K562 (cell line): ENCODE measurements around the gene PHAX. TPM values are rescaled to one million over a fixed set of nuclear protein-coding genes. Genes with fewer than 3 reads are reported as not detected.

Experiments
- ATAC-seq: fragments of 200-7000 bp; cut with Tn5 transposase; 3 replicates; pipeline ENCODE4 v1.9.1; 2020; ENCODE audit warnings: moderate library complexity
- BruUV-seq: library from RNA; stranded (reverse); fragments of 400-500 nt; replicated peaks from 2 replicates; lab custom pipeline; 2021; lab: Mats Ljungman, UMichigan
- CTCF ChIA-PET: fragments of 300-600 bp; formaldehyde crosslinking; extraction: SDS; loops from one replicate; lab custom pipeline; 2021; ENCODE audit warnings: low intra/inter-chr PET ratio; lab: Yijun Ruan, JAX
- POLR2A ChIA-PET: fragments of 300-600, 350-650 bp; sonication (Branson Sonifier 250); formaldehyde crosslinking; extraction: SDS; loops from one replicate; lab custom pipeline; 2021; ENCODE audit warnings: antibody characterized with exemption, inconsistent platforms; lab: Yijun Ruan, JAX
- DNase-seq, 4 experiments: peaks; one replicate each; pipeline versions ENCODE4 v3.0.0 to v3.0.0-alpha.2; 2011 to 2018; ENCODE audit warnings: low spot score in 3 of 4, mixed read lengths in 3 of 4; ENCODE audit errors: extremely low read depth in 1 of 4
- FAIRE-seq: peaks from 2 replicates; lab custom pipeline; 2011; peaks lifted over from hg19 to GRCh38; lab: Jason Lieb, UNC
- H2AFZ ChIP-seq: 2 replicates; pipeline ENCODE4 v1.6.0; 2011; ENCODE audit warnings: low read depth, low read length, control low read depth, inconsistent platforms
- H3K27ac ChIP-seq: fragments of 200-600 bp; 3 replicates; pipeline ENCODE4 v1.8.0; 2011; ENCODE audit warnings: low read depth, mild to moderate bottlenecking, control low read depth, inconsistent platforms, low read length, moderate library complexity, mixed read lengths; ENCODE audit errors: extremely low read depth
- H3K27me3 ChIP-seq, 2 experiments: fragments of 300-600 bp in 1 of 2; 2 replicates in 1 of 2; 3 replicates in 1 of 2; pipeline versions ENCODE4 v1.6.0 to v1.8.0; 2011; ENCODE audit warnings: inconsistent platforms in 2 of 2, low read length in 2 of 2, mild to moderate bottlenecking in 1 of 2, mixed read lengths in 1 of 2, moderate library complexity in 1 of 2; ENCODE audit not compliant: control insufficient read depth in 2 of 2, insufficient read depth in 2 of 2
- H3K36me3 ChIP-seq: fragments of 300-600 bp; 3 replicates; pipeline ENCODE4 v1.8.0; 2011; ENCODE audit warnings: mild to moderate bottlenecking, low read length, inconsistent platforms; ENCODE audit not compliant: control insufficient read depth, insufficient read depth
- H3K4me1 ChIP-seq, 2 experiments: fragments of 200-600 bp in 1 of 2; replicated peaks in 1 of 2; 2 replicates in 1 of 2; 3 replicates in 1 of 2; pipeline versions ENCODE4 v1.5.1 to v1.8.0; 2011; ENCODE audit warnings: inconsistent platforms in 2 of 2, low read length in 2 of 2, mild to moderate bottlenecking in 1 of 2, mixed read lengths in 1 of 2, moderate library complexity in 1 of 2; ENCODE audit not compliant: control insufficient read depth in 2 of 2, insufficient read depth in 2 of 2
- H3K4me2 ChIP-seq: 2 replicates; pipeline ENCODE4 v1.6.1; 2011; ENCODE audit warnings: low read length, control low read depth, inconsistent platforms, mixed read lengths; ENCODE audit not compliant: insufficient read depth
- H3K4me3 ChIP-seq: fragments of 200-600 bp; sonication (generic), shearing (Covaris generic); 2 replicates; pipeline ENCODE4 v1.5.1; 2016; ENCODE audit warnings: control low read depth, inconsistent platforms
- H3K79me2 ChIP-seq: fragments of 200-600 bp; 3 replicates; pipeline ENCODE4 v1.8.0; 2011; ENCODE audit warnings: low read length, inconsistent platforms; ENCODE audit not compliant: control insufficient read depth, insufficient read depth
- H3K9ac ChIP-seq, 2 experiments: 2 replicates each; pipeline versions ENCODE4 v1.6.0 to v1.6.1; 2011; ENCODE audit warnings: low read depth in 2 of 2, low read length in 2 of 2, control low read depth in 1 of 2, inconsistent platforms in 1 of 2, mild to moderate bottlenecking in 1 of 2, mixed read lengths in 1 of 2; ENCODE audit not compliant: insufficient read depth in 1 of 2
- H3K9me1 ChIP-seq: one replicate; pipeline ENCODE4 v1.6.0; 2011; ENCODE audit warnings: inconsistent platforms, mild to moderate bottlenecking, low read length, moderate library complexity; ENCODE audit not compliant: control insufficient read depth, insufficient read depth
- H3K9me3 ChIP-seq: replicated peaks from 2 replicates; pipeline ENCODE4 v1.5.1; 2011; ENCODE audit warnings: low read depth, low read length, inconsistent platforms; ENCODE audit not compliant: control insufficient read depth, insufficient read depth
- H4K20me1 ChIP-seq: replicated peaks from 2 replicates; pipeline ENCODE4 v1.6.1; 2011; ENCODE audit warnings: low read length, inconsistent platforms, mixed read lengths; ENCODE audit not compliant: control insufficient read depth, insufficient read depth
- CBFA2T3 ChIP-seq: fragments of 450-650 bp; IDR thresholded peaks from 2 replicates; pipeline ENCODE4 v1.6.1; 2017
- CC2D1A ChIP-seq: fragments of 450-650 bp; IDR thresholded peaks from 2 replicates; pipeline ENCODE4 v1.6.1; 2017; ENCODE audit warnings: mild to moderate bottlenecking
- CEBPB ChIP-seq: fragments of 450-650 bp; IDR thresholded peaks from 2 replicates; pipeline ENCODE4 v1.6.1; 2016; ENCODE audit warnings: missing genetic modification characterization, missing compliant biosample characterization
- DLX4 ChIP-seq: fragments of 250-450 bp; sonication (Bioruptor Pico); IDR thresholded peaks from 2 replicates; pipeline ENCODE4 v1.6.1; 2021; ENCODE audit warnings: mild to moderate bottlenecking
- JUNB ChIP-seq: fragments of 450-650 bp; formaldehyde crosslinking; conservative IDR thresholded peaks from 2 replicates; pipeline ENCODE4 v1.4.0; 2020; ENCODE audit warnings: mild to moderate bottlenecking
- KAT8 ChIP-seq: fragments of 450-650 bp; IDR thresholded peaks from 2 replicates; pipeline ENCODE4 v1.6.1; 2016; ENCODE audit warnings: low read depth, mild to moderate bottlenecking
- SIN3A ChIP-seq, 2 experiments: fragments of 150-350 bp in 1 of 2; IDR thresholded peaks; 2 replicates each; pipeline ENCODE4 v1.6.1; 2011 to 2016; ENCODE audit warnings: borderline replicate concordance in 2 of 2, low read depth in 2 of 2, low read length in 2 of 2, mild to moderate bottlenecking in 2 of 2, moderate library complexity in 2 of 2; ENCODE audit not compliant: control insufficient read depth in 1 of 2
- THRB ChIP-seq: fragments of 450-650 bp; formaldehyde crosslinking; conservative IDR thresholded peaks from 2 replicates; pipeline ENCODE4 v1.4.0; 2022; ENCODE audit warnings: mild to moderate bottlenecking, missing genetic modification characterization
- whole genome bisulfite sequencing: fragments of 100-300 bp; shearing (Covaris generic); methylation state at CpG from one replicate; pipeline ENCODE4 v1.1.6; 2016; ENCODE audit warnings: low coverage, mixed read lengths; ENCODE audit not compliant: insufficient coverage; ENCODE audit errors: missing lambda C conversion rate; 5-methylcytosine and 5-hydroxymethylcytosine counted together
- in situ Hi-C: fragments of 300-500 bp; cut with MboI; formaldehyde crosslinking; loops from 4 replicates; pipeline ENCODE4 v1.15.0; 2018; ENCODE audit warnings: inconsistent platforms, mixed read lengths
- intact Hi-C: fragments of 100-400 bp; cut with micrococcal nuclease; formaldehyde crosslinking; loops from 2 replicates; pipeline ENCODE4 v1.14.2; 2022
- polyA plus RNA-seq, 8 experiments: library from polyadenylated mRNA; depleted of rRNA in 4 of 8; stranded (reverse) in 5 of 8; unstranded in 3 of 8; fragments of >200 nt; fragmentation: Nextera tagmentation in 2 of 8; fragmentation: Illumina TruSeq in 1 of 8; extraction: Ambion mirVana in 2 of 8; extraction: Trizol in 1 of 8; gene quantifications; 2 replicates each; pipeline versions ENCODE4 v1.2.1 to v1.2.3, GENCODE V29; 2011 to 2014; ENCODE audit warnings: inconsistent platforms in 1 of 8, missing spikeins in 1 of 8
- total RNA-seq, 7 experiments: library from RNA; depleted of rRNA in 6 of 7; stranded (reverse); fragments of >200 nt in 6 of 7; fragmentation: Illumina TruSeq in 2 of 7; extraction: Trizol in 2 of 7; gene quantifications; 2 replicates each; pipeline versions ENCODE4 v1.2.1 to v1.2.3, GENCODE V29; 2011 to 2021; ENCODE audit warnings: low replicate concordance in 1 of 7

Gene PHAX
- total and polyA plus RNA-seq, 9 of the 15 experiments (the other 6 are each of a cell fraction or from before 2014, with no cell fraction given) = 20.2 to 59.8 (median 43.5) TPM

- no peak for TF ChIP-seq DLX4 (CRISPR knock-in tag)
- TF ChIP-seq JUNB (CRISPR knock-in tag) = no peak
- TF ChIP-seq CC2D1A = no peak
- TF ChIP-seq CBFA2T3 = no peak
- TF ChIP-seq KAT8 = no peak
Observed at GRCh38 chr5:126576974-126577373, 23.8 kb upstream of the PHAX start (continued).

- in situ Hi-C loops (no loop called here), intact Hi-C loops (no loop called here)
- no peak for ATAC-seq
- no peak for DNase-seq
- no peak overlapping the region for H3K4me3 ChIP-seq
- H3K27me3 ChIP-seq = peaks cover 18 to 32% of the 10 kb centered on the region in 2 experiments; a peak in 3 of 5 replicates
- H2AFZ ChIP-seq = no peak overlapping the region
- H3K9me1 ChIP-seq = no peaks in the 10 kb centered on the region
- H3K79me2 ChIP-seq = no peaks in the 10 kb centered on the region
- no peak overlapping the region for H3K27ac ChIP-seq
- H3K4me2 ChIP-seq = no peak overlapping the region
- no peak for FAIRE-seq
- no TSS peak for BruUV-seq
- CTCF ChIA-PET = no interaction called here
- peak; percentile 47; the same call in 1 of the 2 replicates for TF ChIP-seq CEBPB (tag)
- no peak for TF ChIP-seq SIN3A (IDR thresholded peaks at IDR 0.05; ENCODE audit: borderline replicate concordance in 2 of 2, control insufficient read depth in 1 of 2, low read depth in 2 of 2, low read length in 2 of 2)
- TF ChIP-seq THRB (CRISPR knock-in tag) = no peak
- TF ChIP-seq, all 486 proteins: peak for 1
- no peaks in the 10 kb centered on the region for H3K9me3 ChIP-seq
- H3K36me3 ChIP-seq = no peaks in the 10 kb centered on the region
- POLR2A ChIA-PET = no interaction called here
- no peaks in the 10 kb centered on the region for H3K4me1 ChIP-seq
- WGBS = 3% methylated on average over 5 of the region's 5 CpGs
- no peak overlapping the region for H3K9ac ChIP-seq
- H4K20me1 ChIP-seq = no peaks in the 10 kb centered on the region
Observed at GRCh38 chr5:126577415-126577814, 23.3 kb upstream of the PHAX start.
